GM12865 (cell line): ENCODE data around the gene TMTC1.

ENCODE experiments used
- DNase-seq: peaks from one replicate; pipeline ENCODE4 v3.0.0; 2010; ENCODE audit warnings: low read depth
- H3K4me3 ChIP-seq: 2 replicates; pipeline ENCODE4 v1.5.1; 2011; ENCODE audit warnings: mild to moderate bottlenecking, low read depth, low read length, control low read depth
- TF ChIP-seq, protein P1 (sequence below): IDR thresholded peaks from 2 replicates; pipeline ENCODE4 v1.5.1; 2011; ENCODE audit warnings: low read length, control low read depth, low read depth, inconsistent platforms; ENCODE audit not compliant: insufficient read depth; ENCODE audit errors: missing control alignments

Gene TMTC1

GRCh38 chr12:29608581-29608980 lies 175.2 kb downstream of the TMTC1 start:
- no peak for DNase-seq
- H3K4me3 ChIP-seq = no peak overlapping the region
- TF ChIP-seq, protein P1, sequence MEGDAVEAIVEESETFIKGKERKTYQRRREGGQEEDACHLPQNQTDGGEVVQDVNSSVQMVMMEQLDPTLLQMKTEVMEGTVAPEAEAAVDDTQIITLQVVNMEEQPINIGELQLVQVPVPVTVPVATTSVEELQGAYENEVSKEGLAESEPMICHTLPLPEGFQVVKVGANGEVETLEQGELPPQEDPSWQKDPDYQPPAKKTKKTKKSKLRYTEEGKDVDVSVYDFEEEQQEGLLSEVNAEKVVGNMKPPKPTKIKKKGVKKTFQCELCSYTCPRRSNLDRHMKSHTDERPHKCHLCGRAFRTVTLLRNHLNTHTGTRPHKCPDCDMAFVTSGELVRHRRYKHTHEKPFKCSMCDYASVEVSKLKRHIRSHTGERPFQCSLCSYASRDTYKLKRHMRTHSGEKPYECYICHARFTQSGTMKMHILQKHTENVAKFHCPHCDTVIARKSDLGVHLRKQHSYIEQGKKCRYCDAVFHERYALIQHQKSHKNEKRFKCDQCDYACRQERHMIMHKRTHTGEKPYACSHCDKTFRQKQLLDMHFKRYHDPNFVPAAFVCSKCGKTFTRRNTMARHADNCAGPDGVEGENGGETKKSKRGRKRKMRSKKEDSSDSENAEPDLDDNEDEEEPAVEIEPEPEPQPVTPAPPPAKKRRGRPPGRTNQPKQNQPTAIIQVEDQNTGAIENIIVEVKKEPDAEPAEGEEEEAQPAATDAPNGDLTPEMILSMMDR = no peak

GRCh38 chr12:29599381-29599780 lies 184.4 kb downstream of the TMTC1 start:
- TF ChIP-seq, protein P1 = no peak
- H3K4me3 ChIP-seq = no peak overlapping the region
- DNase-seq = no peak

GRCh38 chr12:29595071-29595755 lies 188.5 kb downstream of the TMTC1 start:
- no peak for DNase-seq
- H3K4me3 ChIP-seq = no peak overlapping the region
- TF ChIP-seq, protein P1 = no peak

GRCh38 chr12:29593001-29593400 lies 190.7 kb downstream of the TMTC1 start:
- DNase-seq = no peak
- TF ChIP-seq, protein P1 = no peak
- H3K4me3 ChIP-seq = no peak overlapping the region

- peak; percentile 28 for DNase-seq
- TF ChIP-seq, protein P1 = peak; percentile 26
- H3K4me3 ChIP-seq = no peak overlapping the region
These were observed 192.4 kb downstream of the TMTC1 start for GRCh38 chr12:29591140-29592020.

DNA sequence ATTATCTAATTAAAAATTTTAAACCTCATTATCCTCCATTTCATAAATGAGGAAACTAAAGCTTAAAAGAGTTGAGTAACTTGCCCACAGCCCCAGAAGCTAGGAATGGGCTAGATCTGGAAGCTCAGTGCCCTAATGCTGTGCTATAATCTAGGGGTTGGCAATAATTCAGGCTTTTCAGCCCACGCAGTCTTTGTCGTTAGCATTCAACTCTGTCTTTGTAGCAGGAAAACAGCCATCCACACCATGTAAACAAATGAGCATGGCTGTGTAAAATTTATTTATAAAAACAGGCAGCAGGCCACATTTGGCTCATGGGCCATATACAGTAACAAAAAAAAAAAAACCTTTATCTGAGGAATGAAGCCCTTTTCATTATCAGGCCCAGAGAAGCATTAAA lies 193.9 kb downstream of the TMTC1 start:
- TF ChIP-seq, protein P1 = no peak
- DNase-seq = no peak
- no peak overlapping the region for H3K4me3 ChIP-seq
